ENCODE results near the gene VSIR. TPM values are rescaled to one million over a fixed set of nuclear protein-coding genes. Genes with fewer than 3 reads are reported as not detected.

Gene VSIR
- total and polyA plus RNA-seq, 9 of the 15 experiments (the other 6 are each of a cell fraction or from before 2014, with no cell fraction given), result 0.14 to 20.5 (median 9.3) TPM

- TF ChIP-seq, protein P1, sequence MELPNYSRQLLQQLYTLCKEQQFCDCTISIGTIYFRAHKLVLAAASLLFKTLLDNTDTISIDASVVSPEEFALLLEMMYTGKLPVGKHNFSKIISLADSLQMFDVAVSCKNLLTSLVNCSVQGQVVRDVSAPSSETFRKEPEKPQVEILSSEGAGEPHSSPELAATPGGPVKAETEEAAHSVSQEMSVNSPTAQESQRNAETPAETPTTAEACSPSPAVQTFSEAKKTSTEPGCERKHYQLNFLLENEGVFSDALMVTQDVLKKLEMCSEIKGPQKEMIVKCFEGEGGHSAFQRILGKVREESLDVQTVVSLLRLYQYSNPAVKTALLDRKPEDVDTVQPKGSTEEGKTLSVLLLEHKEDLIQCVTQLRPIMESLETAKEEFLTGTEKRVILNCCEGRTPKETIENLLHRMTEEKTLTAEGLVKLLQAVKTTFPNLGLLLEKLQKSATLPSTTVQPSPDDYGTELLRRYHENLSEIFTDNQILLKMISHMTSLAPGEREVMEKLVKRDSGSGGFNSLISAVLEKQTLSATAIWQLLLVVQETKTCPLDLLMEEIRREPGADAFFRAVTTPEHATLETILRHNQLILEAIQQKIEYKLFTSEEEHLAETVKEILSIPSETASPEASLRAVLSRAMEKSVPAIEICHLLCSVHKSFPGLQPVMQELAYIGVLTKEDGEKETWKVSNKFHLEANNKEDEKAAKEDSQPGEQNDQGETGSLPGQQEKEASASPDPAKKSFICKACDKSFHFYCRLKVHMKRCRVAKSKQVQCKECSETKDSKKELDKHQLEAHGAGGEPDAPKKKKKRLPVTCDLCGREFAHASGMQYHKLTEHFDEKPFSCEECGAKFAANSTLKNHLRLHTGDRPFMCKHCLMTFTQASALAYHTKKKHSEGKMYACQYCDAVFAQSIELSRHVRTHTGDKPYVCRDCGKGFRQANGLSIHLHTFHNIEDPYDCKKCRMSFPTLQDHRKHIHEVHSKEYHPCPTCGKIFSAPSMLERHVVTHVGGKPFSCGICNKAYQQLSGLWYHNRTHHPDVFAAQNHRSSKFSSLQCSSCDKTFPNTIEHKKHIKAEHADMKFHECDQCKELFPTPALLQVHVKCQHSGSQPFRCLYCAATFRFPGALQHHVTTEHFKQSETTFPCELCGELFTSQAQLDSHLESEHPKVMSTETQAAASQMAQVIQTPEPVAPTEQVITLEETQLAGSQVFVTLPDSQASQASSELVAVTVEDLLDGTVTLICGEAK (IDR thresholded peaks at IDR 0.05), result no peak
- TF ChIP-seq, protein P1 (CRISPR knock-in tag; IDR thresholded peaks at IDR 0.05), result no peak
- TF ChIP-seq ZNF507 (tag; conservative IDR thresholded peaks at IDR 0.05) (no peak), ELK1 (CRISPR knock-in tag; IDR thresholded peaks at IDR 0.05) (no peak), ETV5 (CRISPR knock-in tag; IDR thresholded peaks at IDR 0.05; ENCODE audit: low read depth) (no peak), HDAC8 (tag; IDR thresholded peaks at IDR 0.05) (no peak), SIN3B (IDR thresholded peaks at IDR 0.05; ENCODE audit: low read depth) (no peak), ERF (CRISPR knock-in tag; IDR thresholded peaks at IDR 0.05) (no peak), ETV6 (IDR thresholded peaks at IDR 0.05; ENCODE audit: borderline replicate concordance in 1 of 2, low read depth in 2 of 2, low read length in 1 of 2) (no peak), ETV6 (CRISPR knock-in tag; IDR thresholded peaks at IDR 0.05; ENCODE audit: borderline replicate concordance) (no peak), ZNF140 (CRISPR knock-in tag; IDR thresholded peaks at IDR 0.05) (no peak), DLX4 (CRISPR knock-in tag; IDR thresholded peaks at IDR 0.05) (no peak)
- TF ChIP-seq, protein P2, sequence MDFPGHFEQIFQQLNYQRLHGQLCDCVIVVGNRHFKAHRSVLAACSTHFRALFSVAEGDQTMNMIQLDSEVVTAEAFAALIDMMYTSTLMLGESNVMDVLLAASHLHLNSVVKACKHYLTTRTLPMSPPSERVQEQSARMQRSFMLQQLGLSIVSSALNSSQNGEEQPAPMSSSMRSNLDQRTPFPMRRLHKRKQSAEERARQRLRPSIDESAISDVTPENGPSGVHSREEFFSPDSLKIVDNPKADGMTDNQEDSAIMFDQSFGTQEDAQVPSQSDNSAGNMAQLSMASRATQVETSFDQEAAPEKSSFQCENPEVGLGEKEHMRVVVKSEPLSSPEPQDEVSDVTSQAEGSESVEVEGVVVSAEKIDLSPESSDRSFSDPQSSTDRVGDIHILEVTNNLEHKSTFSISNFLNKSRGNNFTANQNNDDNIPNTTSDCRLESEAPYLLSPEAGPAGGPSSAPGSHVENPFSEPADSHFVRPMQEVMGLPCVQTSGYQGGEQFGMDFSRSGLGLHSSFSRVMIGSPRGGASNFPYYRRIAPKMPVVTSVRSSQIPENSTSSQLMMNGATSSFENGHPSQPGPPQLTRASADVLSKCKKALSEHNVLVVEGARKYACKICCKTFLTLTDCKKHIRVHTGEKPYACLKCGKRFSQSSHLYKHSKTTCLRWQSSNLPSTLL (IDR thresholded peaks at IDR 0.05), result no peak
- TF ChIP-seq, protein P3, sequence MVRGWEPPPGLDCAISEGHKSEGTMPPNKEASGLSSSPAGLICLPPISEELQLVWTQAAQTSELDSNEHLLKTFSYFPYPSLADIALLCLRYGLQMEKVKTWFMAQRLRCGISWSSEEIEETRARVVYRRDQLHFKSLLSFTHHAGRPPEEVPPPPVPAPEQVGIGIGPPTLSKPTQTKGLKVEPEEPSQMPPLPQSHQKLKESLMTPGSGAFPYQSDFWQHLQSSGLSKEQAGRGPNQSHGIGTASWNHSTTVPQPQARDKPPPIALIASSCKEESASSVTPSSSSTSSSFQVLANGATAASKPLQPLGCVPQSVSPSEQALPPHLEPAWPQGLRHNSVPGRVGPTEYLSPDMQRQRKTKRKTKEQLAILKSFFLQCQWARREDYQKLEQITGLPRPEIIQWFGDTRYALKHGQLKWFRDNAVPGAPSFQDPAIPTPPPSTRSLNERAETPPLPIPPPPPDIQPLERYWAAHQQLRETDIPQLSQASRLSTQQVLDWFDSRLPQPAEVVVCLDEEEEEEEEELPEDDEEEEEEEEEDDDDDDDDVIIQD (CRISPR knock-in tag; IDR thresholded peaks at IDR 0.05), result no peak
Observed at GRCh38 chr10:71698737-71699136, 74.6 kb downstream of the VSIR start (continued).
